BLaER1 treated with 17β-estradiol and CSF1 and Interleukin-3, amounts not matched to agents 10 nM and 100 nM (cell line): Measurements from ENCODE around the gene HAVCR2.

ENCODE experiments used
- H3K27ac ChIP-seq, 11 experiments: shearing (Covaris generic); formaldehyde crosslinking; 2 replicates each; pipeline ENCODE4 v1.8.1; 2022
- H3K27me3 ChIP-seq, 11 experiments: shearing (Covaris generic); formaldehyde crosslinking; 2 replicates each; pipeline ENCODE4 v1.8.1; 2022
- H3K36me3 ChIP-seq, 11 experiments: shearing (Covaris generic); formaldehyde crosslinking; 2 replicates each; pipeline ENCODE4 v1.8.1; 2022
- H3K4me1 ChIP-seq, 10 experiments: shearing (Covaris generic); formaldehyde crosslinking; 2 replicates each; pipeline ENCODE4 v1.8.1; 2022
- H3K4me2 ChIP-seq, 11 experiments: shearing (Covaris generic); formaldehyde crosslinking; 2 replicates each; pipeline ENCODE4 v1.8.1; 2022
- H3K4me3 ChIP-seq, 10 experiments: shearing (Covaris generic); formaldehyde crosslinking; 2 replicates each; pipeline ENCODE4 v1.8.1; 2022
- H3K9ac ChIP-seq, 11 experiments: shearing (Covaris generic); formaldehyde crosslinking; 2 replicates each; pipeline ENCODE4 v1.8.1; 2022
- H3K9me3 ChIP-seq, 11 experiments: shearing (Covaris generic); formaldehyde crosslinking; replicated peaks in 1 of 11; 2 replicates each; pipeline ENCODE4 v1.8.1; 2022
- H4K20me1 ChIP-seq, 11 experiments: shearing (Covaris generic); formaldehyde crosslinking; 2 replicates each; pipeline ENCODE4 v1.8.1; 2022
- Cebpa-rat ChIP-seq, 11 experiments: shearing (Covaris generic); IDR thresholded peaks; 2 replicates each; pipeline ENCODE4 v1.8.1; 2022

HAVCR2 gene

DNA sequence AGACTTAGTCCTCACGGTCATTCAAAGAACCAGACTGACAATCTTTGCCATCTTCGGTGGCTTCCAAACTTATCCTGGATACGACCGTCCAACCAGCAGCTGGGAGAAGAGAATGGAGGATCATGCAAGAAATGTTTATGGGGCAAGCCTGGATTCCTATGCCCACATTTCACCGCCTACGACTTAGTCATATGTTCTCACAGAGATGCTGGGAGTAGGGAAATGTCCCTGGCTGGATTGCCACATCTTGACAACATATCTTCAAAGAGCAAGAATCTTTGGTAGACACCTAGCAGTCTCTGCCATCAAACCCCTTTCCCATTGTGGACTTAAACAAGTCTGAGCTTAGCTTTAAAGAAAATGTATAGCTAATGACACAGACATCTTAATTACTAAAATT lies 28.8 kb upstream of the HAVCR2 start:
- Histone ChIP-seq H3K36me3 (peaks cover 26 to 56% (median 44%) of the 10 kb centered on the region in 11 experiments), H3K4me1 (peaks cover 36 to 56% (median 49%) of the 10 kb centered on the region in 10 experiments), H3K27me3 (no peaks in the 10 kb centered on the region), H3K27ac (no peak overlapping the region), H3K9me3 (peaks cover 0 to 50% (median 44%) of the 10 kb centered on the region in 11 experiments; a peak in 19 of 22 replicates), H3K4me3 (no peak overlapping the region), H3K9ac (no peak overlapping the region), H3K4me2 (no peak overlapping the region), H4K20me1 (no peaks in the 10 kb centered on the region; a peak in 2 of 22 replicates)
- TF ChIP-seq Cebpa-rat (IDR thresholded peaks at IDR 0.05), result no peak

DNA sequence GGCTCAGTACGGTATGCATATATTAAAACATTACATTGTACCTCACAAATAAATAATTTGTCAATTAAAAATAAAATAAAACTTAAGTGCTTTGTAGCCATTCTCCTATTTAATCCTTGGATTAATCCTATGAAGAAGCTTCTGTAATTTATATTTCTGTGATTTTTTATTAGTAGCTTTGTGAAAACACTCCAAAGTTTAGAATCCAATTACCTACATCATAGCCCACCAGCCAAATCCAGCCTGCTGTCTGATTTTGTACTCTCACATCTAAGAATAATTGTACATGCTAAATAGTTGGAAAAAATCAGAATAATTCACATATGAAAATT lies 23.4 kb upstream of the HAVCR2 start:
- no peak for TF ChIP-seq Cebpa-rat (IDR thresholded peaks at IDR 0.05)
- Histone ChIP-seq H3K4me2 (no peak overlapping the region; a peak in 1 of 22 replicates), H3K4me3 (no peak overlapping the region), H3K9ac (no peak overlapping the region), H3K36me3 (peaks cover 3 to 14% (median 7%) of the 10 kb centered on the region in 11 experiments), H4K20me1 (no peaks in the 10 kb centered on the region; a peak in 2 of 22 replicates), H3K27me3 (no peaks in the 10 kb centered on the region), H3K4me1 (peaks cover 36 to 57% (median 50%) of the 10 kb centered on the region in 10 experiments), H3K27ac (no peak overlapping the region), H3K9me3 (peaks cover 0 to 7% (median 5%) of the 10 kb centered on the region in 11 experiments; a peak in 19 of 22 replicates)

DNA sequence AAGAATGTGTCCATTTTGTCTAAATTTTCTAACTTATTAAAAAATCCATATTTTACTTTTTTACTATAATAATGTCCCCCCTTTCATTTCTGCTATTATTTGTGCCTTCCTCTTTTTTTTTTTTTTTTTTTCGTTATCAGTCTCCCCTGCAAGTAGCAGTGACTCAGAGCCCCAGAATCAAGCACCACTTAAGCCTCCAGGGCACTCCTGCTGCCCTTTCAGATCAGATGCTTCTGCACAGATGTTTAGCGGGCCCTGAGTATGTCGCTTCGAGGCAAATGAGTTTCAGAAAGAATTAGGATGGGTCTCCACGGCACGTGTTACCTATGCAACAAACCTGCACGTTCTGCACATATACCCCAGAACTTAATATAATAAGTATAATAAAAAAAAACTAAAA lies 22.1 kb upstream of the HAVCR2 start:
- no peak for TF ChIP-seq Cebpa-rat (IDR thresholded peaks at IDR 0.05)
- no peak overlapping the region for H3K27ac ChIP-seq
- H3K4me1 ChIP-seq, result peaks cover 32 to 50% (median 39%) of the 10 kb centered on the region in 10 experiments
- peaks cover 0 to 2% (median 0%) of the 10 kb centered on the region in 11 experiments; a peak in 2 of 22 replicates for H3K36me3 ChIP-seq
- H3K4me2 ChIP-seq, result peak overlapping the region in 3 of 11 experiments; percentile 35 to 62 (median 56); a peak in 5 of 22 replicates
- H4K20me1 ChIP-seq, result no peaks in the 10 kb centered on the region; a peak in 2 of 22 replicates
- H3K27me3 ChIP-seq, result no peaks in the 10 kb centered on the region
- H3K9me3 ChIP-seq, result no peaks in the 10 kb centered on the region
- no peak overlapping the region for H3K4me3 ChIP-seq
- no peak overlapping the region for H3K9ac ChIP-seq

DNA sequence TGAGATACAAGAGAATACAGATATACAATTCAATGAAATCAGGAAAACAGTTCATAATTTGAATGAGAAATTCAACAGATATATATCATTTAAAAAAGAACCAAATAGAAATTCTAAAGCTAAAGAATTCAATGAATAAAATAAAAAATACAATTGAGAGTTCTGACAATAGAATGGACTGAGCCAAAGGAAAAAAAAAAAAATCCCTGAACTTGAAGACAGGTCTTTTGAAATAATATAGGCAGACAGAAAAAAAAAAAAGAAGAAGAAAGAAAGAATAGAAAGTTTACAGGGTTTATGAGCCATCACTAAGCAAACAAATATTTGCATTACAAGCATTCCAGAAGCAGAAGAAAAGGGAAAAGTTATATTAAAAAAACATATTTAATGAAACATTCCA lies 12.9 kb upstream of the HAVCR2 start:
- no peaks in the 10 kb centered on the region for H3K27me3 ChIP-seq
- H3K36me3 ChIP-seq, result peaks cover 0 to 9% (median 0%) of the 10 kb centered on the region in 11 experiments; a peak in 6 of 22 replicates
- TF ChIP-seq Cebpa-rat (IDR thresholded peaks at IDR 0.05), result no peak
- H3K9ac ChIP-seq, result no peak overlapping the region
- H4K20me1 ChIP-seq, result no peaks in the 10 kb centered on the region
- H3K9me3 ChIP-seq, result peaks cover 28 to 43% (median 35%) of the 10 kb centered on the region in 11 experiments
- H3K4me3 ChIP-seq, result no peak overlapping the region
- H3K27ac ChIP-seq, result no peak overlapping the region
- H3K4me2 ChIP-seq, result no peak overlapping the region
- peaks cover 0 to 10% (median 0%) of the 10 kb centered on the region in 10 experiments; a peak in 1 of 20 replicates for H3K4me1 ChIP-seq

DNA sequence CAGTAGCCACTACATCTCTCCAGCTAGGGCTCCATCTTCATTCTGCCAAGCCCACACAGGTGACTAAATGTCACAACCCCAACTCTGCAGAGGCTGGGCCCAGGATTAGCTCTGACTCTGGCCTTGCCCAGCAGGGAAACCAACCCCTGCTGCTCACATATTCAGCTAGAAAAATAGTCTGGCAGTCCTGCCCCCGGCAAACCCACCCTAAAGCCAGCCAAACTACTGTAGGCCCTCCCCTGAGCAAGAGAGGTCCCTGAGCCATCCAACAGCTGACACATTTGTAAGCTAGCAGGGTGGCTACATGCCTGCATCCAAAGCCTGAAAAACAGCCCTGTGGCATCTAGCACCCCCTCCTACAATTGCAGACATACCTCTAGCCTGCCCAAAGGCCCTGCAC lies 11.3 kb upstream of the HAVCR2 start:
- H3K27me3 ChIP-seq, result no peaks in the 10 kb centered on the region
- no peak overlapping the region for H3K4me2 ChIP-seq
- H3K4me3 ChIP-seq, result no peak overlapping the region
- no peak overlapping the region for H3K9ac ChIP-seq
- H3K4me1 ChIP-seq, result peaks cover 0 to 17% (median 0%) of the 10 kb centered on the region in 10 experiments; a peak in 3 of 20 replicates
- no peak for TF ChIP-seq Cebpa-rat (IDR thresholded peaks at IDR 0.05)
- H3K27ac ChIP-seq, result no peak overlapping the region
- no peaks in the 10 kb centered on the region for H4K20me1 ChIP-seq
- H3K36me3 ChIP-seq, result peaks cover 0 to 9% (median 0%) of the 10 kb centered on the region in 11 experiments; a peak in 6 of 22 replicates
- peaks cover 28 to 43% (median 35%) of the 10 kb centered on the region in 11 experiments for H3K9me3 ChIP-seq

DNA sequence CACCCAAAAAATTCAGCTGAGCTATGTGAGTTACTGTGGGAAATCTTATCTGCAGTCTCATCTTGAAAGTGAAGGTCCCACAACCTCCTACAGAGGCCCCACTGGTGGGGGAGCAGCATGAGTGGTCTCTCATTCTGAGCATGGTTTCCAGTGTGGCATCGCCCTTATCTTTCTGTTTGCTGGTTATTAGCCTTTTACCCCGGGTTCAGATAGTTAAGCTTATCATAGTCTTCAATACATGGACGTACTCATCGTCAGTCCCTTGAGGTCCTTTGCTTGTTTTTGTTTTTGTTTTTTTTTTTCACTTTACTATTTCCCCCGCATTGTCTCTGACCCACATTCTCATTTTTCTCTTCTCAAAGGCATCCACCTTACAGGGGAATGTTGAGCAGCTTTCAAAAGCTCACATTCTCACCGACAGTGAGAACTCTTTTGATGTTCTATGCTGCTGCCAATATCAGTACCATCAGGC lies 7.7 kb upstream of the HAVCR2 start:
- H3K27ac ChIP-seq, result no peak overlapping the region

DNA sequence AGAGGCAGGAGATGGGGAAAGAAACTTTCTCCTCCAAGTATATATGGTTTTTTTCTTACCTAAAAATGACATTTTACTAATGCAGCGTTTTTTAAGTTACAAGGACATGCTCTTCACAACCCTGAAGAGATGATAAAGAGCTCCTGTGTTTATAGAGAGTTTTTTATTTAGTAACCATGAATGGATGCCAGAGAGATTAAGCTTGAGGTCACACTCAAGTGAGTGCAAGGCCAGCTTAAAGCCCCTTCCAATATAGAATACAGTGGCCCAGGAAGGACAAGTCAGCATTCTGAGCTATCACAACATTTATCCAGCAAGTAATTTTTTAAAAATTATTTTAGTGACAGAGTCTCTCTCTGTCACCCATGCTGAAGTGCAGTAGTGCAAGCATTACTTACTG lies 6.7 kb upstream of the HAVCR2 start:
- no peak for TF ChIP-seq Cebpa-rat (IDR thresholded peaks at IDR 0.05)
- no peak overlapping the region for H3K4me3 ChIP-seq
- H3K4me2 ChIP-seq, result 0 out of 22 replicates have a peak overlapping the region, but pooled peaks of 1 of the 11 experiments have one; percentile 9
- H3K4me1 ChIP-seq, result peaks cover 0 to 56% (median under 1%) of the 10 kb centered on the region in 10 experiments; a peak in 11 of 20 replicates
- H3K9me3 ChIP-seq, result peaks cover 1 to 12% (median 7%) of the 10 kb centered on the region in 11 experiments; a peak in 21 of 22 replicates
- peaks cover 0 to under 1% (median 0%) of the 10 kb centered on the region in 11 experiments; a peak in 1 of 22 replicates for H3K36me3 ChIP-seq
- no peak overlapping the region for H3K9ac ChIP-seq
- no peaks in the 10 kb centered on the region for H3K27me3 ChIP-seq
- no peaks in the 10 kb centered on the region for H4K20me1 ChIP-seq
- H3K27ac ChIP-seq, result peak overlapping the region in 1 of 11 experiments; percentile 1; a peak in 1 of 22 replicates

More for the DNA sequence above, 7.7 kb upstream of the HAVCR2 start:
- Histone ChIP-seq H3K27me3 (no peaks in the 10 kb centered on the region), H3K9me3 (peaks cover 11 to 22% (median 18%) of the 10 kb centered on the region in 11 experiments), H3K4me3 (no peak overlapping the region), H3K9ac (no peak overlapping the region), H3K36me3 (peaks cover 0 to 9% (median 0%) of the 10 kb centered on the region in 11 experiments; a peak in 5 of 22 replicates), H3K4me2 (no peak overlapping the region), H4K20me1 (no peaks in the 10 kb centered on the region), H3K4me1 (peaks cover 0 to 46% (median 0%) of the 10 kb centered on the region in 10 experiments; a peak in 7 of 20 replicates)
- TF ChIP-seq Cebpa-rat (IDR thresholded peaks at IDR 0.05), result no peak

DNA sequence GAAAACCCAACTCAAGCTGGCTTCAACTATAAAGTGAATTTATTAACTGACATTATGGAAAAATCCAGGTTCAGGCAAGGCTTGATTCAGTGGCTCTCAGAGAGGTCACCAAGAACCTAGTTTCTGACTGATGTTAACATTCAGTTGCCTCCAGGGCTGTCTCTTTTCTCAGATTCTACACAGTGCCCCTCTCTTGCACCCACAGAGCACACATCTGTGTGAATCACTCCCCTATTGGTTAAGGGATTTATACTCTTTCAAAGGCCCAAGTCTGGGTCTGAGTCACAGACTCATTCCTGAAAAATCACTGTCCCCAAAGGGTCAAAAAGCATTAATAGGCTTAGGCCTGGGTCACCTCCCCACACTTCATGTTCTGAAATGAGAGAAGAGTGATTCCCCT lies 6.2 kb upstream of the HAVCR2 start:
- H3K4me3 ChIP-seq, result no peak overlapping the region
- H4K20me1 ChIP-seq, result no peaks in the 10 kb centered on the region
- 0 out of 22 replicates have a peak overlapping the region, but pooled peaks of 1 of the 11 experiments have one; percentile 9 for H3K4me2 ChIP-seq
- H3K9me3 ChIP-seq, result peaks cover 0 to 7% (median 3%) of the 10 kb centered on the region in 11 experiments; a peak in 12 of 22 replicates
- H3K27me3 ChIP-seq, result no peaks in the 10 kb centered on the region
- no peak overlapping the region for H3K9ac ChIP-seq
- H3K27ac ChIP-seq, result peak overlapping the region in 1 of 11 experiments; percentile 1; a peak in 1 of 22 replicates
- TF ChIP-seq Cebpa-rat (IDR thresholded peaks at IDR 0.05), result no peak
- no peaks in the 10 kb centered on the region for H3K36me3 ChIP-seq
- H3K4me1 ChIP-seq, result peaks cover 4 to 61% (median 5%) of the 10 kb centered on the region in 10 experiments; a peak in 18 of 20 replicates

DNA sequence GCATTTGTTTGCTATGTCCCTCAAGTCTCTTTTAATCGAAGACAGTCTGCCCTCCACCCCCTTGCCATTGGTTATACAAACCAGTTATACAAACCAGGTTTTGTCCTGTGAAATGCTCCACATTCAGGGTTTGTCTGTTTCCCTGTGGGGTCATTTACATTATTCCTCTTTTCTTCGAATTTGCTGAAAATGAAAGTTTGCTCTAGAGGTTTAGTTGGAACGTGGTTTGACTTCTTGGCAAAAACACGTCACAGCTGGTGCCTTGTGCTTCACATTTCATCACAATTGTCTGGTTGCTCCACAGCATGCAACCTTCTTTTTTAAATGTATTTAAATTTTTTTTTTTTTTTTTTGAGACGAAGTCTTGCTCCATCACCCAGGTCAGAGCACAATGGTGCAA lies 4.2 kb upstream of the HAVCR2 start:
- Histone ChIP-seq H3K36me3 (no peaks in the 10 kb centered on the region), H3K9ac (no peak overlapping the region)

More for the DNA sequence above, 4.2 kb upstream of the HAVCR2 start:
- Histone ChIP-seq H4K20me1 (no peaks in the 10 kb centered on the region), H3K4me3 (no peak overlapping the region), H3K9me3 (no peaks in the 10 kb centered on the region), H3K27ac (peak overlapping the region in 5 of 11 experiments; percentile 45 to 63 (median 48); a peak in 9 of 22 replicates), H3K27me3 (no peaks in the 10 kb centered on the region), H3K4me1 (peaks cover 21 to 60% (median 25%) of the 10 kb centered on the region in 10 experiments), H3K4me2 (peak overlapping the region in 3 of 11 experiments; percentile 30 to 39 (median 35); a peak in 6 of 22 replicates)
- peak in 4 of 11 experiments; percentile 15 to 56 (median 30); a peak in 2 of 22 replicates for TF ChIP-seq Cebpa-rat (IDR thresholded peaks at IDR 0.05)
